GM12878 (cell line): ENCODE measurements around the gene SEMA5A.

Source experiments
- CBX5 ChIP-seq: sonication (generic); IDR thresholded peaks from 2 replicates; pipeline ENCODE4 v1.6.1; 2016; ENCODE audit warnings: low read depth, moderate library complexity, mild to moderate bottlenecking, inconsistent platforms
- CEBPB ChIP-seq, 2 experiments: fragments of 150-350 bp in 1 of 2; IDR thresholded peaks; 2 replicates each; pipeline ENCODE4 v1.6.1; 2012 to 2014; ENCODE audit warnings: low read depth in 2 of 2, low read length in 2 of 2, borderline replicate concordance in 1 of 2, inconsistent platforms in 1 of 2
- CHD4 ChIP-seq: fragments of 200-600 bp; sonication (generic); IDR thresholded peaks from 2 replicates; pipeline ENCODE4 v1.6.1; 2016; ENCODE audit warnings: mild to moderate bottlenecking
- EZH2 ChIP-seq: IDR thresholded peaks from 2 replicates; pipeline ENCODE4 v1.6.1; 2012; ENCODE audit warnings: low read depth, mild to moderate bottlenecking, control low read depth, inconsistent platforms, low read length, borderline replicate concordance; ENCODE audit not compliant: control insufficient read depth
- GABPA ChIP-seq: IDR thresholded peaks from 2 replicates; pipeline ENCODE4 v1.6.1; 2014; ENCODE audit warnings: antibody characterized with exemption, low read depth, mild to moderate bottlenecking, inconsistent platforms
- MAX ChIP-seq: IDR thresholded peaks from 2 replicates; pipeline ENCODE4 v1.6.1; 2012; ENCODE audit warnings: low read depth, low read length, improper control_type of control experiment
- PML ChIP-seq: IDR thresholded peaks from 2 replicates; pipeline ENCODE4 v1.6.1; 2012; ENCODE audit warnings: low read length, inconsistent platforms
- POLR2AphosphoS2 ChIP-seq: IDR thresholded peaks from 2 replicates; pipeline ENCODE4 v1.6.1; 2011; ENCODE audit warnings: low read depth, mild to moderate bottlenecking, low read length, improper control_type of control experiment, moderate library complexity
- SIN3A ChIP-seq: IDR thresholded peaks from 2 replicates; pipeline ENCODE4 v1.6.1; 2012; ENCODE audit warnings: low read depth, low read length, improper control_type of control experiment
- SRF ChIP-seq, 2 experiments: IDR thresholded peaks; 2 replicates each; pipeline ENCODE4 v1.6.1; 2011; ENCODE audit warnings: low read depth in 2 of 2, low read length in 2 of 2, mild to moderate bottlenecking in 1 of 2, moderate library complexity in 1 of 2
- TCF12 ChIP-seq: IDR thresholded peaks from 2 replicates; pipeline ENCODE4 v1.6.1; 2011; ENCODE audit warnings: low read depth, mild to moderate bottlenecking, low read length
- YY1 ChIP-seq: IDR thresholded peaks from 2 replicates; pipeline ENCODE4 v1.6.1; 2011; ENCODE audit warnings: low read depth, mild to moderate bottlenecking, low read length

- TF ChIP-seq PML (no peak), CBX5 (no peak), MAX (no peak), TCF12 (no peak), CHD4 (no peak), SRF (IDR thresholded peaks at IDR 0.05; ENCODE audit: low read depth in 2 of 2, low read length in 2 of 2) (no peak), SIN3A (no peak), GABPA (no peak), CEBPB (IDR thresholded peaks at IDR 0.05; ENCODE audit: borderline replicate concordance in 1 of 2, low read depth in 2 of 2, low read length in 2 of 2) (no peak), YY1 (no peak), EZH2 (no peak), POLR2AphosphoS2 (no peak)
Measured at GRCh38 chr5:9173281-9174048, 372.4 kb downstream of the SEMA5A start.
